Osteocyte (in vitro differentiated cells): ENCODE data around the gene DGKE. TPM values are rescaled to one million over a fixed set of nuclear protein-coding genes. Genes with fewer than 3 reads are reported as not detected.
A peak's percentile ranks its signal among the peaks of the same experiment; 100 is the strongest.

ENCODE experiments used
- DNase-seq: peaks from one replicate; pipeline ENCODE4 v3.0.0; 2021; ENCODE audit warnings: mixed read lengths; ENCODE audit not compliant: unreplicated experiment; ENCODE audit errors: extremely low spot score
- H3K27ac Mint-ChIP-seq: one replicate; pipeline ENCODE4 v1.8.0; 2021; ENCODE audit warnings: mild to moderate bottlenecking, mixed read lengths; ENCODE audit not compliant: unreplicated experiment
- H3K27me3 Mint-ChIP-seq: one replicate; pipeline ENCODE4 v1.8.0; 2021; ENCODE audit warnings: mixed read lengths; ENCODE audit not compliant: unreplicated experiment
- H3K36me3 Mint-ChIP-seq: one replicate; pipeline ENCODE4 v1.8.0; 2021; ENCODE audit warnings: mixed read lengths; ENCODE audit not compliant: unreplicated experiment
- H3K4me1 Mint-ChIP-seq: one replicate; pipeline ENCODE4 v1.8.0; 2021; ENCODE audit warnings: mixed read lengths; ENCODE audit not compliant: unreplicated experiment
- H3K4me3 Mint-ChIP-seq: one replicate; pipeline ENCODE4 v1.8.0; 2021; ENCODE audit warnings: mild to moderate bottlenecking, moderate library complexity, mixed read lengths; ENCODE audit not compliant: unreplicated experiment
- H3K9me3 Mint-ChIP-seq: one replicate; pipeline ENCODE4 v1.8.0; 2021; ENCODE audit warnings: mixed read lengths; ENCODE audit not compliant: unreplicated experiment
- CTCF ChIP-seq: fragments of 200-600 bp; sonication (generic); IDR thresholded peaks from 2 replicates; pipeline ENCODE4 v1.5.0; 2021; ENCODE audit warnings: antibody characterized with exemption, mild to moderate bottlenecking, moderate library complexity
- total RNA-seq: library from RNA; stranded (reverse); gene quantifications from 2 replicates; pipeline ENCODE4 v1.2.1, GENCODE V29; 2021

The DGKE gene
- total RNA-seq, 1 donor from 2014 or later: 6.6 TPM

GRCh38 chr17:56868716-56869115 is 34.8 kb downstream of the DGKE start:
- Mint-ChIP-seq H3K27me3 (no peaks in the 10 kb centered on the region), H3K4me3 (no peak overlapping the region), H3K36me3 (peaks cover 1% of the 10 kb centered on the region), H3K9me3 (no peaks in the 10 kb centered on the region), H3K27ac (no peak overlapping the region), H3K4me1 (no peaks in the 10 kb centered on the region)
- no peak for TF ChIP-seq CTCF
- no peak for DNase-seq

- Mint-ChIP-seq H3K36me3 (peaks cover 1% of the 10 kb centered on the region), H3K4me1 (no peaks in the 10 kb centered on the region), H3K4me3 (no peak overlapping the region), H3K27ac (no peak overlapping the region), H3K27me3 (no peaks in the 10 kb centered on the region), H3K9me3 (no peaks in the 10 kb centered on the region)
- DNase-seq: no peak
- TF ChIP-seq CTCF: no peak
Measured at GRCh38 chr17:56870081-56870651, 36.2 kb downstream of the DGKE start.

- H3K9me3 Mint-ChIP-seq: no peaks in the 10 kb centered on the region
- no peak overlapping the region for H3K4me3 Mint-ChIP-seq
- no peak for TF ChIP-seq CTCF
- H3K27me3 Mint-ChIP-seq: peaks cover 2% of the 10 kb centered on the region
- H3K27ac Mint-ChIP-seq: no peak overlapping the region
- peak; percentile 54 for DNase-seq
- H3K36me3 Mint-ChIP-seq: no peaks in the 10 kb centered on the region
- no peaks in the 10 kb centered on the region for H3K4me1 Mint-ChIP-seq
Measured at GRCh38 chr17:56876766-56877179, 42.8 kb downstream of the DGKE start.

GRCh38 chr17:56879280-56879679 is 45.3 kb downstream of the DGKE start:
- Mint-ChIP-seq H3K36me3 (no peaks in the 10 kb centered on the region), H3K4me3 (no peak overlapping the region), H3K4me1 (no peaks in the 10 kb centered on the region), H3K27me3 (peaks cover 2% of the 10 kb centered on the region), H3K27ac (no peak overlapping the region), H3K9me3 (no peaks in the 10 kb centered on the region)
- no peak for TF ChIP-seq CTCF
- peak; percentile 54 for DNase-seq

- DNase-seq: no peak
- Mint-ChIP-seq H3K36me3 (no peaks in the 10 kb centered on the region), H3K4me3 (no peak overlapping the region), H3K4me1 (no peaks in the 10 kb centered on the region), H3K27me3 (peaks cover 2% of the 10 kb centered on the region), H3K9me3 (no peaks in the 10 kb centered on the region), H3K27ac (no peak overlapping the region)
- TF ChIP-seq CTCF: no peak
Measured at GRCh38 chr17:56880133-56880532, 46.2 kb downstream of the DGKE start.
